ENCODE data around the gene ARFGAP3. TPM values are rescaled to one million over a fixed set of nuclear protein-coding genes. Genes with fewer than 3 reads are reported as not detected.

ARFGAP3 gene
- total RNA-seq, 1 experiment from 2014 or later = 51.2 TPM

GRCh38 chr22:42862045-42862734 lies 5.1 kb upstream of the ARFGAP3 start:
- peak; percentile 58 for DNase-seq (ENCODE audit: low read depth)

GRCh38 chr22:42860968-42861367 lies 3.9 kb upstream of the ARFGAP3 start:
- no peak for DNase-seq (ENCODE audit: low read depth)

GRCh38 chr22:42857845-42858481 lies 890 bp upstream of the ARFGAP3 start:
- DNase-seq (ENCODE audit: low read depth) = peak; percentile 22

DNA sequence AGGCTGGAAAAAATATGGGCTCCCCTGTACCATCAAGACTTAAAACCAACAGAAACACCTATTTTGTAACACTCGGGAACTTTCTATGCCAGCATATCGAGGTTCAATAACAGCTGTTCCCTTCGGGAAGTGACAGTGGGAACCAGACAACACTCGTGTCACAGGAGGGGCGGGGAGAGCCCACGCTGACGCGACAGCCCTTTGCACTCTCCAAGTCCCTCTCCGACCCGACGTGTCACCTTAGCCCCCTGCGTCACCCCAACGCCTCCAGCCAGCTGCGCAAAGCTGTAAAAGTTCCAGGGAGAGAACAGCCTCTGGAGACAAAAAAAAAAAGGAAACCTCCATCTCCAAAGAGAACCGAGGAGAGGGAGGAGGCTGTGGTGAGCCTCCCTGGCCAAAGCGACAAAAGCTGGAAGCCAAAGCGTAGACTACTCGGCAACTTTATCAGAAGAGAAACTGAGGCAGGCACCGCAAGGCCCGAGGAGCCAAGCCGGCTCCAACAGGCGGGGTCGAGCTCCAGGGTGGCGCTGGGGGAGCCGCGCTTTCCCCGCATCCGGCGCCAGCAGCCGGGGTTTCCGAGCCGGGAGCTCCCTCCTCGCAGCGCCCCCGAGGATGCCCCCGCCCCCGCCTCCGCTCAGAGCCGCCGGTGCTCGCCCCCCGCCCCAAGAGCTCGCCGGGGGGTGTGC lies 751 bp downstream of the ARFGAP3 start:
- DNase-seq (ENCODE audit: low read depth) = peak; percentile 33

GRCh38 chr22:42855721-42856120 lies 1.4 kb downstream of the ARFGAP3 start:
- no peak for DNase-seq (ENCODE audit: low read depth)

DNA sequence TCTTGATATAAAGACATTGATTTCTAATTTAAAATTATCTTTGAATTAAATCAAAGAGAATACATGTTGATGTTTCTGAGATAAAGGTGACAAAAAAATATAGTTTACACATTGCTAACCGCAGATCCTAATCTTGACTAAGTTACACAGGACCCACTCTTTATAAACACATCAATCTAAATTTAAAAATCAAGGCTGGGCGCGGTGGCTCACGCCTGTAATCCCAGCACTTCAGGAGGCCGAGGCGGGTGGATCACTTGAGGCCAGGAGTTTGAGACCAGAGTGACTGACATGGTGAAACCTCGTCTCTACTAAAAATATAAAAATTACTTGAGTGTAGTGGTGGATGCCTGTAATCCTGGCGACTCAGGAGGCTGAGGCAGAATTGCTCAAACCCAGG lies 1.9 kb downstream of the ARFGAP3 start:
- DNase-seq (ENCODE audit: low read depth) = no peak

DNA sequence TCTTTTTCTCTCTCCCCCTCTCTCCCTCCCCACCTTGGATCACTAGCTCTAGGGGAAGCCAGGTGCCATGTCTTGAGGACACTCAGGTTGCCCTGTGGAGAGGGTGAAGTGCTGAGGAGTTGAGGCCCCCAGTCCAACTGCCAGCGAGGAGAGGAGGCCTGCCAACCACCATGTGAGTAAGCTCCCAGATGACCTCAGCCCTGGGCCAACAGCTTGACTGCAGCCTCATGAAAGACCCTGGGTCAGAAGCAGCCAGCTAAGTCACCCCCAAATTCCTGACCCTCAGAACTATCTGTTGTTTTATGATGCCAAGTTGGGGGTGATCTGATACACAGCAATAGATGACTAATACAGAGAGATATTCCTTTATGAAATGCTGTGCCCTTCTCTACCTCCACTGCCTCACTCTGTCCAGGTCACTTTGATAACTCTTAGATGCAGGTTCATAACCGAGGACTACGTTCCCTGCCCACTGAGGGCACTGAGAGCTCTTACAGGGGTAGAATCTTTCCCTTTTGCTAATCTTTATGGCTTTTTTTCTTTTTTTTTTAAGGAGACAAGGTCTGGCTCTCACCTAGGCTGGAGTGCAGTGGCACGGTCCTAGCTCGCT lies 8.0 kb downstream of the ARFGAP3 start:
- DNase-seq (ENCODE audit: low read depth) = no peak

GRCh38 chr22:42847110-42847509 lies 10.0 kb downstream of the ARFGAP3 start:
- no peak for DNase-seq (ENCODE audit: low read depth)

DNA sequence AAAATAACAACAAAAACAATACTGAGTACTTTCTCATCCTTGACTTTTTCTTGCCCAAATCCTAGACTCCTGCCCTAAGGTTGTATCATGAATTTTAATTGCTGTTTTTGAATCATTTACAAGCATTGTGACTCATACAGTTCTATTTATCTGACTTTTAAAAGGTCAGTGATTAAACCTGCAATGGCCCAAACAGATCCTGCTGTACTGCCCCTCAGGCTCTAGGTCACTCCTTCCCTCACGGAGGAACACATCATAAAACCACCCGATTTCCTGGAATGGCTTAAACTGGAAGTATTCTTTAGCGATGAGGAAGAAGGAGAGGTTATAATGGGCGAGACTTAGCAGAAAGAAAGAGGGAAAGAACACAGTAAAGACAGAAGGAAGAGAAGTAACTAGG lies 12.3 kb downstream of the ARFGAP3 start:
- DNase-seq (ENCODE audit: low read depth) = peak; percentile 77

GRCh38 chr22:42842658-42843370 lies 14.3 kb downstream of the ARFGAP3 start:
- DNase-seq (ENCODE audit: low read depth) = no peak

DNA sequence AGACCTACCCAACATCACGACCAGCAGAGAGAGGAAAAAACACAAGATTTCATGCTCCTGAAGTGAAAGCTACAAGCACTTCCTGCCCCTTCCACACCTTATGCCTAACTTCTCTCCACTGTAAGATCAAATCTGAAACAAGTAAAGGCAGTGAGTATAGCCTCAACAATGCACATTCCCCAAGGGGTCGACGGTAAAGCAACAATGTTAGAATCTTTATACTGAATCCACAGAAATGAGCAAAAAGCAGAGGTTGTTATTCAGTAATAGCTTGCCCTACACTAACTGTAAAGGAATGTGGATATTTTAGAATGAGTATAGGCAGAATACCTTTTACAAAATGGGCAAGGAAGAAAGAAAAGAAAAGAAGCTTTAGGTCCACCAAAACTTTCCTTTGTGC lies 15.6 kb downstream of the ARFGAP3 start:
- DNase-seq (ENCODE audit: low read depth) = no peak

- no peak for DNase-seq (ENCODE audit: low read depth)
Observed at GRCh38 chr22:42837556-42837955, 19.5 kb downstream of the ARFGAP3 start.

GRCh38 chr22:42836026-42836425 lies 21.0 kb downstream of the ARFGAP3 start:
- DNase-seq (ENCODE audit: low read depth) = no peak

DNA sequence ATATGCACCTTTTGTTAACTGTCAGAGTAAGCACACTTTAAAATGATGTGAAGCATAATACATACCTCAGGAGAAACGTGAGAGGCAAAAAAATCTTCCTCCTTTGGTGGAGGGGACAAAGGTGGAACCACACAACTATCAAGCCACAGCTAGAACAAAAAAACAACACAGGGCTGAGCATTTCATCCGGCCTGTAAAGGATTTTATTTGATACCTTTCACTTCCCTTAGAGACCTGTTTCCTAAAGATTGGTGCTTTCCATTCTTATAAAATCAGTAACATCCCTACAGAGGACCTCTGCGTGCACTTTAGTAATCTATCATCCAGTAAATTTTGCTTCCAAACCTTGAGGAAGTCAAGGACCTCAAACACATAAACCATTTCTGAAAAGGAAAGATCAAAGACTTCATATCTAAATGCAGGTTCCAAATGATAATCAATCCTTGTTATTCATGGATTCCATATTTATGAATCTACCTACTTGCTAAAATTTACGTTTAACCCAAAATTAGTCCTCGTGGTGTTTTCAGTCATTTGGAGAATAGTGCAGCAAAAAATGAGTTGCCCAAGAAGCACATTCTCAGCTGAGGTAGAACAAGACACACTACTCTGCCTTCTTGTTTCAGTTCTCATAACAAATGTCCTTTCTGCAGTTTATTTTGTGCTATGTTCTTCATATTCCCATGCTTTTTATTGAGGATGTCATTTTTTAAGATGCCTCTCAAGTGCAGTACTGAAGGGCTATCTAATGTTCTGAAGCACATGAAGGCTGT lies 22.7 kb downstream of the ARFGAP3 start:
- no peak for DNase-seq (ENCODE audit: low read depth)

DNA sequence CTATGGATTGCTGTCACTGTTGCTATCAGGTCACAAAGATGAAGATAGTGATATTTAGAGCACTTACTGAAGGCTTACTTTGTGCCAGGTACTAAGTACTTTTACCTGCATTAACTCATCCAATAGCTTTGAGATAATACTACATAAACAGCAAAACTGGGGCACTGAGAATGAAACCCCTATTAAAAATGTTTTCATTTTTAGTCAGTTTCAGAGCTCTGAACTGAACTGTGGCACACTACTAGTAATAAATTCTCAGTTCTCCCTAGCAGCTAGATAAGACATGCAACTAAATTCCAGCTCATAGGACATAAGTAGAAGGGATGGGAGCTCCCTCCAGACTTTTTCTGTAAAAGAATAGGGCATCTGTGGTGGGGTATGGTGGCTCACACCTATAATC lies 24.0 kb downstream of the ARFGAP3 start:
- DNase-seq (ENCODE audit: low read depth) = no peak

DNA sequence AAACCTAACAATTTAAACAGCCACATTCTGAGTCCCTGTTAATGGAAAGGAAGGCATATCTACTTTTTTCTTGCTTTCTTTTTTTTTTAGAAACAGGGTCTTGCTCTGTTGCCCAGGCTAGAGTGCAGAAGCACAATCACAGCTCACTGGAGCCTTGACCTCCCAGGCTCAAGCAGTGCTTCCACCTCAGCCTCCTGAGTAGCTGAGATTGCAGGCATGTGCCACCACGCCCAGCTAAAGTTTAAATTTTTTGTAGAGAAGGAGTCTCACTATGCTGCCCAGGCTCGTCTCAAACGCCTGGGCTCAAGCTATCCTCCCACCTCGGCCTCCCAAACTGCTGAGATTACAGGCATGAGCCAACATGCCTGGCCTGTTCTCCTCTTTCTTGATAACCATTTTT lies 25.4 kb downstream of the ARFGAP3 start:
- DNase-seq (ENCODE audit: low read depth) = no peak

GRCh38 chr22:42830161-42830560 lies 26.9 kb downstream of the ARFGAP3 start:
- no peak for DNase-seq (ENCODE audit: low read depth)

- no peak for DNase-seq (ENCODE audit: low read depth)
Observed at GRCh38 chr22:42829302-42829701, 27.8 kb downstream of the ARFGAP3 start.

- no peak for DNase-seq (ENCODE audit: low read depth)
Observed at GRCh38 chr22:42825796-42826195, 31.3 kb downstream of the ARFGAP3 start.

GRCh38 chr22:42821386-42821785 lies 35.7 kb downstream of the ARFGAP3 start:
- DNase-seq (ENCODE audit: low read depth) = no peak
